ENCODE measurements around the gene CHCHD10. TPM values are rescaled to one million over a fixed set of nuclear protein-coding genes. Genes with fewer than 3 reads are reported as not detected.
"Not testable (repeated sequence)": the region's sequence is repeated elsewhere in the genome, so short reads cannot be mapped to it uniquely, and the experiment has no call there.

CHCHD10 gene
- total and polyA plus RNA-seq, 2 of the 13 experiments (the other 11 are each of a cell fraction or from before 2014, with no cell fraction given), result 37.0 to 62.8 TPM

- peaks cover 1 to 5% of the 10 kb centered on the region in 2 experiments; a peak in 3 of 5 replicates for H3K36me3 ChIP-seq (replicated peaks in 1 of 2; ENCODE audit: control insufficient read depth in 1 of 2, insufficient read depth in 2 of 2, low read length in 2 of 2)
- CTCF ChIA-PET (ENCODE audit: low intra/inter-chr PET ratio, low total read pairs), result no interaction called here
- POLR2A ChIA-PET, result no interaction called here
- no peak for DNase-seq (ENCODE audit: low spot score)
- H3K27me3 ChIP-seq (ENCODE audit: control insufficient read depth in 1 of 2, insufficient read depth in 2 of 2, low read length in 2 of 2), result no peaks in the 10 kb centered on the region; a peak in 1 of 5 replicates
- no peak for FAIRE-seq
- H2AFZ ChIP-seq (ENCODE audit: low read length), result no peak overlapping the region
- no TSS peak for BruUV-seq (replicated peaks)
- H3K27ac ChIP-seq (ENCODE audit: extremely low read length, insufficient read depth, low read length), result no peak overlapping the region
- H3K4me2 ChIP-seq (ENCODE audit: low read depth, low read length), result no peak overlapping the region
- no peak overlapping the region for H3K9ac ChIP-seq (ENCODE audit: insufficient read depth, low read depth, low read length)
- no peaks in the 10 kb centered on the region for H3K9me3 ChIP-seq (ENCODE audit: low read length)
- in situ Hi-C loops (cut with HindIII; ENCODE audit: extremely low pct_ligation_motif_present, low pct_unique_long_range_greater_than_20kb) (no loop called here), intact Hi-C loops (cut with micrococcal nuclease; ENCODE audit: unreplicated experiment) (no loop called here)
- H3K4me1 ChIP-seq (ENCODE audit: insufficient read depth, low read length), result no peaks in the 10 kb centered on the region
- no peak for ATAC-seq
- TF ChIP-seq SIN3A (IDR thresholded peaks at IDR 0.05; ENCODE audit: borderline replicate concordance, low read depth, low read length) (no peak), ZNF609 (CRISPR knock-in tag; IDR thresholded peaks at IDR 0.05; ENCODE audit: borderline replicate concordance) (no peak), MXD4 (CRISPR knock-in tag; IDR thresholded peaks at IDR 0.05) (no peak), ZNF24 (IDR thresholded peaks at IDR 0.05) (no peak)
- H3K4me3 ChIP-seq (replicated peaks in 1 of 3; ENCODE audit: insufficient read depth in 1 of 3, low read depth in 2 of 3, low read length in 3 of 3), result no peak overlapping the region
- no peaks in the 10 kb centered on the region for H4K20me1 ChIP-seq (ENCODE audit: insufficient read depth, low read length)
- H3K79me2 ChIP-seq (ENCODE audit: insufficient read depth, low read length), result no peaks in the 10 kb centered on the region
Observed at GRCh38 chr22:23737696-23738095, 30.1 kb downstream of the CHCHD10 start.

- H4K20me1 ChIP-seq (ENCODE audit: insufficient read depth, low read length); H3K27ac ChIP-seq (ENCODE audit: extremely low read length, insufficient read depth, low read length); FAIRE-seq; H3K4me3 ChIP-seq (replicated peaks in 1 of 3; ENCODE audit: insufficient read depth in 1 of 3, low read depth in 2 of 3, low read length in 3 of 3); H3K4me2 ChIP-seq (ENCODE audit: low read depth, low read length); DNase-seq (ENCODE audit: low spot score); H3K9ac ChIP-seq (ENCODE audit: insufficient read depth, low read depth, low read length); H3K27me3 ChIP-seq (ENCODE audit: control insufficient read depth in 1 of 2, insufficient read depth in 2 of 2, low read length in 2 of 2); H3K36me3 ChIP-seq (replicated peaks in 1 of 2; ENCODE audit: control insufficient read depth in 1 of 2, insufficient read depth in 2 of 2, low read length in 2 of 2); H3K4me1 ChIP-seq (ENCODE audit: insufficient read depth, low read length); BruUV-seq (replicated peaks); CTCF ChIA-PET (ENCODE audit: low intra/inter-chr PET ratio, low total read pairs); H3K9me3 ChIP-seq (ENCODE audit: low read length); intact Hi-C loops (cut with micrococcal nuclease; ENCODE audit: unreplicated experiment); H3K79me2 ChIP-seq (ENCODE audit: insufficient read depth, low read length); in situ Hi-C loops (cut with HindIII; ENCODE audit: extremely low pct_ligation_motif_present, low pct_unique_long_range_greater_than_20kb); ATAC-seq; H2AFZ ChIP-seq (ENCODE audit: low read length): not testable (repeated sequence)
- POLR2A ChIA-PET, result interaction anchor here (1.2 kb wide), 1 partner anchor 11 kb away, joined by 3 read pairs; no protein-coding TSS in a partner anchor
- 43% methylated on average over 4 of the region's 4 CpGs for WGBS (ENCODE audit: low lambda C conversion rate)
Observed at GRCh38 chr22:23728108-23728507, 39.7 kb downstream of the CHCHD10 start.
